ENCODE data around the gene SERPINE1.

SERPINE1 gene

DNA sequence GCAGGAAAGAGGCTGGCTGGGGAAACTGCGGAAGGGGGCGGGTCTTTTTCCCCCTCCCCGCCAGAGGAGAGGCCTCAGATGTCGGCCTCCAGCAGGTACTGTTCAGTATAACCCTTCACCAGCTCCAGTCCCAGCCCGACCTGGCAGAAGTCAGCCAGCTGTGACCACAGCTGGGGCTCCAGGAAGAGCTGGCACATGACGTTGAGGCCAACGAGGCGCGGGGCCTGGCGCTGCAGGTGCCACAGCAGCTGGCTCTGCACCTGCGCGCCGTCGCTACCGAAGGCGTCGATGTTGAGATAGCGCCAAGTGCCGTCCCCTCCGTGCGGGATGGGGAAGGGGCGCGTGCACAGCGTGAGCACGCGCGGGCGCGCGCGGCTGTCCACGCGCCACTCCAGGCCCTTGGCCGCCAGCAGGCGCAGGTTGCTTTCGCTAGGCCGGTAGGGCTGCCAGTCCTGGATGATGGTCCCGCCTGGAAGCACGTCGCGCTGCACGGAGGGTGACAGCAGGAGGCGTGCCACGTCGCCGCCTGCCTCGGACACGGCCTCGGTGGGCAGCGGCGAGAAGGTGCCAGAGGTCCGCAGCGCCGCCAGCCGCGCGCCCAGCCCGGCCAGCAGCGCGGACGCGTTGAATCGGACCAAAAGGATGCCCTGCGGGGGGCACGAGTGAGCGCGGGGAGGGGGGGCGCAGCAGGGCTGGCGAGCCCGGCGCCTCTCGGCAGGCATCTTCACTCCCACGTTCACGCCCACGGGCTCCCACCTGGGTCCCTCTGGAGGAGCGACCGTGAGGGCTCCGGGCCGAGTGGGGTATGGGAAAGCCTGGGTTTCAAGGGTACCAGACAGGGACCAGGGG is 45.3 kb downstream of the SERPINE1 start:
- DNase-seq = peak; percentile 43

GRCh38 chr7:101172854-101173751 is 46.2 kb downstream of the SERPINE1 start:
- no peak for DNase-seq

- DNase-seq = no peak
These were observed 46.9 kb downstream of the SERPINE1 start for GRCh38 chr7:101173752-101174244.

GRCh38 chr7:101174322-101174854 is 47.5 kb downstream of the SERPINE1 start:
- DNase-seq = no peak

- DNase-seq = no peak
These were observed 48.8 kb downstream of the SERPINE1 start for GRCh38 chr7:101175664-101176063.

DNA sequence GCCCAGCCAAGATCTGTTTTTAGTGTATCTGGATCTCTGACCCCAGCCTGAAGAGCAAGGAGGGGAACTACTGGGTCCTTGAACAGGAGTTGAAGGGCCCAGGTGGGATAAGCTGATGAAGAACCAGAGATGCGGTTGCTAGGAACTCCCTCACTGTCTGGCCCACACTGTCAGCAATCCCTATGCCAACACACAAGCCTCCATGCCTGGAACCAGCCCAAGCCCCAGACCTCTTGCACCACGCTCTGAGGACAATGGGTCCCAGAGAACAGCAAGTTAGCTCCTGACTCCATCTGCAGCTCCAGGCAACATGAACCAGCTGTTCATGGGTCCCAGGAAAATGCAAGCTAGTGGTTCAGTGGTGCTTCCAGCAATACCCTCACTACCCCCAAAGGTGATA is 50.7 kb downstream of the SERPINE1 start:
- DNase-seq = no peak

DNA sequence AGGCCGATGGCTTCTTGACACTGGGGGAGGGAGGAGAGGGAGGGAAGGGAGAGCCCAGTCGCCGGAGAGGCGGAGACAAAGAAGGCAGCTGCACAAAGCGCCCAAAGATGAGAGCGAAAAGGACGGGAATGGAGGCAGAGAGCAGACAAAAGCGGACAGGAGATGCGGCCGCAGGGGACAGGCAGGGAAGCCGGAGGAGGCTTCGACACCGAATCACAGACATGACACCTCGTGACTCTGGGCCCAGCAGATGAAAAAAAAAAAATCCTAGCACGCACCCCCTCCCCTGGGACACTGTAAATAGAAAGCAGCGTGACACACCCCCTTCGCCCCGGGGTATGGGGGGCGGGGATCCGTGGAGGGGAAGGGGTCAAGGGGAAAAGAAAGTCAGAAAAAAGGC is 52.2 kb downstream of the SERPINE1 start:
- no peak for DNase-seq

- DNase-seq = no peak
These were observed 52.8 kb downstream of the SERPINE1 start for GRCh38 chr7:101179713-101180112.

DNA sequence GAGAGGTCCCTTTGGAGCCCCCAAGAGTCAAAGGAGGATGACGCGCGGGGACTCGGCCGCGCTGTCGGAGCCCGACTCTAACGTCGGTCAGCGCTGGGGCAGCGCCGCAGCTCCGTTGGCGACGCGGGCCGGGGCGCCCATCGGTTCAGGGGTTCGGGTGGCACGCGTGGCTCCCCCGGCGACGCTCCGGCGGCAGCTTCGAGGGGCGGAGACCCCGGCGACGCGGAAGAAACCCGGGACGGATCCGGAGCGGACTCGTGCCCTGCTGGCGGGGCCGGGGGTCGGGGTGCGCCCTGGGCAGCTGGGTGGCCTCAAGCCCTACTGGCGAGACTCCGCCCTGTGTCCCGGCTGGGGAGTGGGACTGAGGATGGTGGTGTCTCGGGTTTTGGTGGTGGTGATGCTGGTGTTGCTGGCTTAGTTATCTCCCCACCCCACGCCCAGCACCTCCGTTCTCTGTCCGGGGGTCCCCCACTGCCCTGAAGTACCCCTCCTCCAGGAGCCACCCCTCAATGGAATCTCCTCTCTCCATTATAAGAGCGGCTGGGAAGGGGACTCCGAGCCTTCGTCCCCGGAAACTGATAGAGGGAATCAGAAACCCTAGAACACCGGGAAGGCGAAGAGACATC is 53.3 kb downstream of the SERPINE1 start, which contains the start of gene NAT16:
Gene NAT16, minus strand, starts transcription at position 164 of the 626 bp plus-strand sequence. CDS start 5,486 bp downstream, outside the sequence.
- DNase-seq = no peak

GRCh38 chr7:101185258-101185839 is 58.4 kb downstream of the SERPINE1 start:
- DNase-seq = no peak

- no peak for DNase-seq
These were observed 59.3 kb downstream of the SERPINE1 start for GRCh38 chr7:101186194-101186593.

DNA sequence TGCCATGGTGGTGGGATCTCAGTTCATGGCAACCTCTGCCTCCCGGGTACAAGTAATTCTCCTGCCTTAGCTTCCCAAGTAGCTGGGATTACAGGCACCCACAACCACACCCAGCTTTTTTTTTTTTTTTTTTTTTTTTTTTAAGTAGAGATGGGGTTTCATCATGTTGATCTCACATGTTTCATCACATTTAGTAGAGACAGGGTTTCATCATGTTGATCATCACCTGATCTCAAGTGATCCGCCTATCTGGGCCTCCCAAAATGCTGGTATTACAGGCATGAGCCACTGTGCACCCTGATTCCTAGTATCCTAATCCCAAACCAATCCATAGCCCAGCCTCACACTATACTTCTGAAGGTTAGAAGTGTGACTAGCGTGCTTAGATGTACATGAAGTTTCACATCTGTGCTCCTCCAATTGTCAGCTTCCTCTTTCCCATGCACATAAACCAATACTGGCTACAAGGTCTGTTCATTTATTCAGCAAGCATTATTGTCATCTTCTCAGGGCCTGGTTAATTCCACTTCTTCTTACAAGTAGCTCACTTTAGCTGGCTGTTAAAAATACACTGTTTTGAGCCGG is 60.0 kb downstream of the SERPINE1 start:
- DNase-seq = no peak
